HepG2 (cell line): Measurements from ENCODE around the gene A2ML1. TPM values are rescaled to one million over a fixed set of nuclear protein-coding genes. Genes with fewer than 3 reads are reported as not detected.

ENCODE experiments used
- ATAC-seq: fragments of 200-7000 bp; cut with Tn5 transposase; 3 replicates; pipeline ENCODE4 v1.9.1; 2020; ENCODE audit warnings: mild to moderate bottlenecking, moderate library complexity
- BruUV-seq: library from RNA; stranded (reverse); fragments of 400-500 nt; replicated peaks from 2 replicates; lab custom pipeline; 2021; lab: Mats Ljungman, UMichigan
- CTCF ChIA-PET: fragments of 300-600 bp; formaldehyde crosslinking; extraction: SDS; loops from one replicate; lab custom pipeline; 2021; ENCODE audit warnings: low total read pairs, inconsistent platforms, low intra/inter-chr PET ratio; lab: Yijun Ruan, JAX
- POLR2A ChIA-PET: fragments of 350-600 bp; sonication (Branson Sonifier 250); formaldehyde crosslinking; loops from one replicate; lab custom pipeline; 2020; ENCODE audit warnings: antibody characterized with exemption, inconsistent platforms; lab: Yijun Ruan, JAX
- DNase-seq: peaks from one replicate; pipeline ENCODE4 v3.0.0-alpha.2; 2015; ENCODE audit warnings: low spot score
- FAIRE-seq: peaks from 3 replicates; lab custom pipeline; 2011; peaks lifted over from hg19 to GRCh38; lab: Jason Lieb, UNC
- H2AFZ ChIP-seq: one replicate; pipeline ENCODE4 v1.6.1; 2011; ENCODE audit warnings: low read length, inconsistent platforms
- H3K27ac ChIP-seq: fragments of 300-600 bp; 3 replicates; pipeline ENCODE4 v1.8.0; 2011; ENCODE audit warnings: mixed run types, mild to moderate bottlenecking, mixed read lengths, low read length, inconsistent platforms; ENCODE audit not compliant: insufficient read depth; ENCODE audit errors: extremely low read length
- H3K27me3 ChIP-seq, 2 experiments: fragments of 200-600 bp in 1 of 2; 2 replicates in 1 of 2; 3 replicates in 1 of 2; pipeline versions ENCODE4 v1.6.0 to v1.8.0; 2011; ENCODE audit warnings: low read length in 2 of 2, mild to moderate bottlenecking in 2 of 2, moderate library complexity in 2 of 2, inconsistent platforms in 1 of 2; ENCODE audit not compliant: insufficient read depth in 2 of 2, control insufficient read depth in 1 of 2
- H3K36me3 ChIP-seq, 2 experiments: fragments of 200-600 bp in 1 of 2; replicated peaks in 1 of 2; 2 replicates in 1 of 2; 3 replicates in 1 of 2; pipeline versions ENCODE4 v1.5.1 to v1.8.0; 2011; ENCODE audit warnings: low read length in 2 of 2, inconsistent platforms in 1 of 2; ENCODE audit not compliant: insufficient read depth in 2 of 2, control insufficient read depth in 1 of 2
- H3K4me1 ChIP-seq: 2 replicates; pipeline ENCODE4 v1.5.1; 2012; ENCODE audit warnings: low read length, inconsistent platforms; ENCODE audit not compliant: insufficient read depth
- H3K4me2 ChIP-seq: 2 replicates; pipeline ENCODE4 v1.6.0; 2011; ENCODE audit warnings: low read depth, low read length, inconsistent platforms
- H3K4me3 ChIP-seq, 3 experiments: fragments of 200-600 bp in 1 of 3; sonication (generic), shearing (Covaris generic) in 1 of 3; replicated peaks in 1 of 3; 2 replicates each; pipeline ENCODE4 v1.5.1; 2011 to 2016; ENCODE audit warnings: low read length in 3 of 3, inconsistent platforms in 2 of 3, low read depth in 2 of 3, mild to moderate bottlenecking in 2 of 3, control low read depth in 1 of 3, mixed read lengths in 1 of 3; ENCODE audit not compliant: insufficient read depth in 1 of 3
- H3K79me2 ChIP-seq: one replicate; pipeline ENCODE4 v1.6.1; 2011; ENCODE audit warnings: low read length, inconsistent platforms; ENCODE audit not compliant: insufficient read depth
- H3K9ac ChIP-seq: 2 replicates; pipeline ENCODE4 v1.6.0; 2011; ENCODE audit warnings: mild to moderate bottlenecking, low read depth, low read length, inconsistent platforms; ENCODE audit not compliant: insufficient read depth
- H3K9me3 ChIP-seq: 2 replicates; pipeline ENCODE4 v1.5.1; 2012; ENCODE audit warnings: mild to moderate bottlenecking, low read length
- H4K20me1 ChIP-seq: 2 replicates; pipeline ENCODE4 v1.6.0; 2011; ENCODE audit warnings: inconsistent platforms, mild to moderate bottlenecking, low read length, moderate library complexity; ENCODE audit not compliant: insufficient read depth
- IKZF4 ChIP-seq: sonication (generic); formaldehyde crosslinking; IDR thresholded peaks from 2 replicates; pipeline ENCODE4 v1.5.1; 2020; ENCODE audit warnings: borderline replicate concordance, mild to moderate bottlenecking, low read depth, missing genetic modification reagents; ENCODE audit errors: not compliant biosample characterization
- KDM4B ChIP-seq: sonication (generic); formaldehyde crosslinking; IDR thresholded peaks from 2 replicates; pipeline ENCODE4 v1.4.0; 2020; ENCODE audit warnings: missing genetic modification reagents
- MTA3 ChIP-seq: sonication (generic); formaldehyde crosslinking; IDR thresholded peaks from 2 replicates; pipeline ENCODE4 v1.4.0; 2020; ENCODE audit warnings: missing genetic modification reagents
- MYNN ChIP-seq: sonication (generic); formaldehyde crosslinking; IDR thresholded peaks from 2 replicates; pipeline ENCODE4 v1.4.0; 2020; ENCODE audit warnings: mild to moderate bottlenecking, low read depth, missing genetic modification reagents
- SRY ChIP-seq: sonication (generic); formaldehyde crosslinking; IDR thresholded peaks from 2 replicates; pipeline ENCODE4 v1.8.0; 2022; ENCODE audit warnings: mild to moderate bottlenecking, missing genetic modification reagents
- TEAD3 ChIP-seq: optimal IDR thresholded peaks from 2 replicates; pipeline ENCODE3; 2016; ENCODE audit warnings: borderline replicate concordance
- ZBTB10 ChIP-seq: sonication (generic); formaldehyde crosslinking; IDR thresholded peaks from 2 replicates; pipeline ENCODE4 v1.4.0; 2020; ENCODE audit warnings: missing genetic modification reagents, borderline replicate concordance
- ZBTB3 ChIP-seq: sonication (generic); formaldehyde crosslinking; IDR thresholded peaks from 2 replicates; pipeline ENCODE4 v1.4.0; 2020; ENCODE audit warnings: low read depth, mild to moderate bottlenecking, moderate library complexity, missing genetic modification reagents, borderline replicate concordance
- ZFP82 ChIP-seq: sonication (generic); formaldehyde crosslinking; IDR thresholded peaks from 2 replicates; pipeline ENCODE4 v1.5.1; 2020; ENCODE audit warnings: mild to moderate bottlenecking, missing genetic modification reagents, borderline replicate concordance
- ZNF24 ChIP-seq: fragments of 450-650 bp; IDR thresholded peaks from 2 replicates; pipeline ENCODE4 v1.6.1; 2017; ENCODE audit warnings: antibody characterized with exemption, mild to moderate bottlenecking
- ZNF34 ChIP-seq: sonication (generic); formaldehyde crosslinking; IDR thresholded peaks from 2 replicates; pipeline ENCODE4 v1.4.0; 2020; ENCODE audit warnings: mild to moderate bottlenecking, missing genetic modification reagents, borderline replicate concordance
- ZNF367 ChIP-seq: sonication (generic); formaldehyde crosslinking; IDR thresholded peaks from 2 replicates; pipeline ENCODE4 v1.4.0; 2020; ENCODE audit warnings: missing genetic modification reagents, borderline replicate concordance
- ZNF558 ChIP-seq: sonication (generic); formaldehyde crosslinking; IDR thresholded peaks from 2 replicates; pipeline ENCODE4 v1.9.0; 2022; ENCODE audit warnings: mild to moderate bottlenecking, missing genetic modification reagents, borderline replicate concordance
- ZNF646 ChIP-seq: sonication (generic); formaldehyde crosslinking; IDR thresholded peaks from 2 replicates; pipeline ENCODE4 v1.9.0; 2021; ENCODE audit warnings: mild to moderate bottlenecking, missing genetic modification reagents
- ZNF713 ChIP-seq: sonication (generic); formaldehyde crosslinking; IDR thresholded peaks from 2 replicates; pipeline ENCODE4 v1.4.0; 2020; ENCODE audit warnings: mild to moderate bottlenecking, missing genetic modification reagents
- ZSCAN30 ChIP-seq: sonication (generic); formaldehyde crosslinking; IDR thresholded peaks from 2 replicates; pipeline ENCODE4 v1.5.0; 2020; ENCODE audit warnings: mild to moderate bottlenecking, missing genetic modification reagents
- WGBS: methylation state at CpG from one replicate; pipeline ENCODE4 v1.1.6; 2017; ENCODE audit warnings: low lambda C conversion rate; 5-methylcytosine and 5-hydroxymethylcytosine counted together
- in situ Hi-C: cut with HindIII; loops from 2 replicates; pipeline ENCODE4 v1.10.0; 2017; ENCODE audit warnings: low pct_unique_long_range_greater_than_20kb; ENCODE audit not compliant: extremely low pct_ligation_motif_present
- intact Hi-C: fragments of 100-400 bp; cut with micrococcal nuclease; formaldehyde crosslinking; loops from one replicate; pipeline ENCODE4 v1.10.0; 2022; ENCODE audit not compliant: unreplicated experiment
- polyA plus RNA-seq, 8 experiments: library from polyadenylated mRNA; depleted of rRNA in 3 of 8; stranded (reverse) in 7 of 8; unstranded in 1 of 8; fragments of >200 nt; fragmentation: Illumina TruSeq in 4 of 8; extraction: Trizol in 4 of 8; gene quantifications; 2 replicates each; pipeline versions ENCODE4 v1.2.1 to v1.2.3, GENCODE V29; 2011 to 2016; ENCODE audit warnings: low read depth in 4 of 8, missing spikeins in 1 of 8, mixed read lengths in 1 of 8; ENCODE audit not compliant: insufficient read depth in 1 of 8
- total RNA-seq, 5 experiments: library from RNA; depleted of rRNA; stranded (reverse); fragments of >200 nt; fragmentation: Illumina TruSeq; extraction: Trizol; gene quantifications; 2 replicates each; pipeline ENCODE4 v1.2.3, GENCODE V29; 2016; ENCODE audit warnings: low read depth in 1 of 5

The A2ML1 gene
- total and polyA plus RNA-seq, 2 of the 13 experiments (the other 11 are each of a cell fraction or from before 2014, with no cell fraction given): not detected

GRCh38 chr12:8894986-8895385, 72.6 kb downstream of the A2ML1 start:
- peaks cover 0 to 14% of the 10 kb centered on the region in 2 experiments; a peak in 2 of 5 replicates for H3K27me3 ChIP-seq
- FAIRE-seq (no peak), ATAC-seq (no peak), DNase-seq (no peak)
- no peaks in the 10 kb centered on the region for H3K79me2 ChIP-seq
- intact Hi-C loops (no loop called here), in situ Hi-C loops (loop anchor here (5.0 kb wide), 1 partner anchor 213 kb away; no protein-coding TSS in a partner anchor)
- H3K4me3 ChIP-seq: no peak overlapping the region
- H3K27ac ChIP-seq: no peak overlapping the region
- no peaks in the 10 kb centered on the region for H3K4me1 ChIP-seq
- no peak overlapping the region for H2AFZ ChIP-seq
- H3K9me3 ChIP-seq: no peaks in the 10 kb centered on the region
- CTCF ChIA-PET: no interaction called here
- BruUV-seq: no TSS peak
- H3K9ac ChIP-seq: no peak overlapping the region
- H3K36me3 ChIP-seq: no peaks in the 10 kb centered on the region
- no peaks in the 10 kb centered on the region for H4K20me1 ChIP-seq
- H3K4me2 ChIP-seq: no peak overlapping the region
- WGBS: 0% methylated on average over 1 of the region's 1 CpG
- POLR2A ChIA-PET: no interaction called here
- TF ChIP-seq SRY (CRISPR knock-in tag): no peak
- no peak for TF ChIP-seq IKZF4 (CRISPR knock-in tag)
- TF ChIP-seq ZNF34 (CRISPR knock-in tag): no peak
- TF ChIP-seq KDM4B (CRISPR knock-in tag): no peak
- no peak for TF ChIP-seq ZBTB10 (CRISPR knock-in tag)
- TF ChIP-seq ZNF24: no peak
- no peak for TF ChIP-seq TEAD3 (CRISPR knock-in tag)
- no peak for TF ChIP-seq ZNF713
- no peak for TF ChIP-seq MTA3 (CRISPR knock-in tag)
- no peak for TF ChIP-seq ZSCAN30 (CRISPR knock-in tag)
- TF ChIP-seq ZFP82 (CRISPR knock-in tag): no peak
- TF ChIP-seq ZNF558: no peak
- no peak for TF ChIP-seq ZBTB3 (CRISPR knock-in tag)
- TF ChIP-seq ZNF646 (CRISPR knock-in tag): no peak
- no peak for TF ChIP-seq ZNF367 (CRISPR knock-in tag)
- no peak for TF ChIP-seq MYNN (CRISPR knock-in tag)
